ENCODE measurements around the gene MAP4. TPM values are rescaled to one million over a fixed set of nuclear protein-coding genes. Genes with fewer than 3 reads are reported as not detected.
A peak's percentile ranks its signal among the peaks of the same experiment; 100 is the strongest.
"Not testable (repeated sequence)": the region's sequence is repeated elsewhere in the genome, so short reads cannot be mapped to it uniquely, and the experiment has no call there.

Gene MAP4
- total RNA-seq, 2 experiments from 2014 or later = 75.9 to 78.2 TPM

- intact Hi-C loops (cut with micrococcal nuclease); H3K36me3 Mint-ChIP-seq (ENCODE audit: low read depth); H3K27ac Mint-ChIP-seq; CTCF ChIA-PET; H3K4me1 Mint-ChIP-seq (ENCODE audit: low read depth); H3K4me3 Mint-ChIP-seq; H3K27me3 Mint-ChIP-seq (ENCODE audit: low read depth); H3K9me3 Mint-ChIP-seq; DNase-seq: not testable (repeated sequence)
Observed at GRCh38 chr3:48008066-48008465, 8.2 kb downstream of the MAP4 start.

GRCh38 chr3:48007361-48007760, 8.9 kb downstream of the MAP4 start:
- H3K27me3 Mint-ChIP-seq (ENCODE audit: low read depth); H3K4me3 Mint-ChIP-seq; H3K27ac Mint-ChIP-seq; H3K36me3 Mint-ChIP-seq (ENCODE audit: low read depth); DNase-seq; CTCF ChIA-PET; H3K4me1 Mint-ChIP-seq (ENCODE audit: low read depth); intact Hi-C loops (cut with micrococcal nuclease); H3K9me3 Mint-ChIP-seq: not testable (repeated sequence)

GRCh38 chr3:48006794-48007193, 9.4 kb downstream of the MAP4 start:
- intact Hi-C loops (cut with micrococcal nuclease); CTCF ChIA-PET; H3K27me3 Mint-ChIP-seq (ENCODE audit: low read depth); H3K27ac Mint-ChIP-seq; H3K9me3 Mint-ChIP-seq; H3K36me3 Mint-ChIP-seq (ENCODE audit: low read depth); H3K4me3 Mint-ChIP-seq; H3K4me1 Mint-ChIP-seq (ENCODE audit: low read depth); DNase-seq: not testable (repeated sequence)

- no peaks in the 10 kb centered on the region for H3K27me3 Mint-ChIP-seq (ENCODE audit: low read depth)
- no peaks in the 10 kb centered on the region for H3K9me3 Mint-ChIP-seq
- intact Hi-C loops (cut with micrococcal nuclease) = no loop called here
- H3K36me3 Mint-ChIP-seq (ENCODE audit: low read depth) = no peaks in the 10 kb centered on the region
- no peak for DNase-seq
- H3K27ac Mint-ChIP-seq = no peak overlapping the region
- H3K4me1 Mint-ChIP-seq (ENCODE audit: low read depth) = no peaks in the 10 kb centered on the region
- CTCF ChIA-PET = interaction anchor here (1.2 kb wide), 1 partner anchor 148 kb away, joined by 3 read pairs; no protein-coding TSS in a partner anchor
- H3K4me3 Mint-ChIP-seq = no peak overlapping the region
Observed at GRCh38 chr3:48004694-48005093, 11.5 kb downstream of the MAP4 start.

- CTCF ChIA-PET = interaction anchor here (0.6 to 0.9 kb wide), 3 partner anchors 10 to 309 kb away, joined by 3 to 4 read pairs (median 3); no protein-coding TSS in a partner anchor
- H3K4me3 Mint-ChIP-seq = no peak overlapping the region
- no peak overlapping the region for H3K27ac Mint-ChIP-seq
- intact Hi-C loops (cut with micrococcal nuclease) = no loop called here
- no peaks in the 10 kb centered on the region for H3K36me3 Mint-ChIP-seq (ENCODE audit: low read depth)
- H3K9me3 Mint-ChIP-seq = no peaks in the 10 kb centered on the region
- DNase-seq = no peak
- no peaks in the 10 kb centered on the region for H3K4me1 Mint-ChIP-seq (ENCODE audit: low read depth)
- H3K27me3 Mint-ChIP-seq (ENCODE audit: low read depth) = no peaks in the 10 kb centered on the region
Observed at GRCh38 chr3:48002787-48003186, 13.4 kb downstream of the MAP4 start.

GRCh38 chr3:48001991-48002390, 14.2 kb downstream of the MAP4 start:
- CTCF ChIA-PET = interaction anchor here (0.6 to 1.7 kb wide), 4 partner anchors 9 to 309 kb away, joined by 3 to 4 read pairs (median 3); no protein-coding TSS in a partner anchor
- H3K27me3 Mint-ChIP-seq (ENCODE audit: low read depth) = no peaks in the 10 kb centered on the region
- H3K4me3 Mint-ChIP-seq = no peak overlapping the region
- H3K4me1 Mint-ChIP-seq (ENCODE audit: low read depth) = no peaks in the 10 kb centered on the region
- intact Hi-C loops (cut with micrococcal nuclease) = no loop called here
- no peaks in the 10 kb centered on the region for H3K36me3 Mint-ChIP-seq (ENCODE audit: low read depth)
- no peak overlapping the region for H3K27ac Mint-ChIP-seq
- no peaks in the 10 kb centered on the region for H3K9me3 Mint-ChIP-seq
- peak; percentile 10 for DNase-seq

- Mint-ChIP-seq H3K9me3 (no peaks in the 10 kb centered on the region), H3K4me1 (ENCODE audit: low read depth) (peaks cover 8% of the 10 kb centered on the region), H3K27me3 (ENCODE audit: low read depth) (no peaks in the 10 kb centered on the region), H3K4me3 (no peak overlapping the region), H3K27ac (no peak overlapping the region), H3K36me3 (ENCODE audit: low read depth) (no peaks in the 10 kb centered on the region)
- intact Hi-C loops (cut with micrococcal nuclease) = no loop called here
- DNase-seq = no peak
- CTCF ChIA-PET = interaction anchor here (1.7 kb wide), 1 partner anchor 10 kb away, joined by 3 read pairs; no protein-coding TSS in a partner anchor
Observed at GRCh38 chr3:48000212-48000611, 16.0 kb downstream of the MAP4 start.

GRCh38 chr3:47996440-47996839, 19.8 kb downstream of the MAP4 start:
- intact Hi-C loops (cut with micrococcal nuclease) = loop anchor here (10.0 kb wide), 1 partner anchor 572 kb away; no protein-coding TSS in a partner anchor
- no peak for DNase-seq
- H3K9me3 Mint-ChIP-seq = no peaks in the 10 kb centered on the region
- peaks cover 3% of the 10 kb centered on the region for H3K36me3 Mint-ChIP-seq (ENCODE audit: low read depth)
- no peak overlapping the region for H3K4me3 Mint-ChIP-seq
- H3K27ac Mint-ChIP-seq = no peak overlapping the region
- CTCF ChIA-PET = interaction anchor here (0.7 kb wide), 3 partner anchors 155 to 744 kb away, joined by 3 read pairs; no protein-coding TSS in a partner anchor
- no peaks in the 10 kb centered on the region for H3K27me3 Mint-ChIP-seq (ENCODE audit: low read depth)
- peaks cover 8% of the 10 kb centered on the region for H3K4me1 Mint-ChIP-seq (ENCODE audit: low read depth)

GRCh38 chr3:47994180-47994579, 22.0 kb downstream of the MAP4 start:
- intact Hi-C loops (cut with micrococcal nuclease) = loop anchor here (10.0 kb wide), 1 partner anchor 569 kb away; no protein-coding TSS in a partner anchor
- CTCF ChIA-PET = no interaction called here
- no peak overlapping the region for H3K27ac Mint-ChIP-seq
- H3K4me1 Mint-ChIP-seq (ENCODE audit: low read depth) = peaks cover 12% of the 10 kb centered on the region
- H3K27me3 Mint-ChIP-seq (ENCODE audit: low read depth) = no peaks in the 10 kb centered on the region
- H3K9me3 Mint-ChIP-seq = no peaks in the 10 kb centered on the region
- DNase-seq = no peak
- no peak overlapping the region for H3K4me3 Mint-ChIP-seq
- H3K36me3 Mint-ChIP-seq (ENCODE audit: low read depth) = peaks cover 3% of the 10 kb centered on the region

GRCh38 chr3:47991341-47991740, 24.9 kb downstream of the MAP4 start:
- H3K4me1 Mint-ChIP-seq (ENCODE audit: low read depth) = peaks cover 7% of the 10 kb centered on the region
- no peaks in the 10 kb centered on the region for H3K27me3 Mint-ChIP-seq (ENCODE audit: low read depth)
- CTCF ChIA-PET = interaction anchor here (1.5 kb wide), 1 partner anchor 154 kb away, joined by 3 read pairs; no protein-coding TSS in a partner anchor
- no peak for DNase-seq
- H3K4me3 Mint-ChIP-seq = no peak overlapping the region
- H3K36me3 Mint-ChIP-seq (ENCODE audit: low read depth) = peaks cover 3% of the 10 kb centered on the region
- intact Hi-C loops (cut with micrococcal nuclease) = loop anchor here (10.0 kb wide), 1 partner anchor 567 kb away; no protein-coding TSS in a partner anchor
- no peaks in the 10 kb centered on the region for H3K9me3 Mint-ChIP-seq
- H3K27ac Mint-ChIP-seq = no peak overlapping the region

GRCh38 chr3:47989981-47990440, 26.2 kb downstream of the MAP4 start:
- peak; percentile 86 for DNase-seq
- H3K4me1 Mint-ChIP-seq (ENCODE audit: low read depth) = peaks cover 4% of the 10 kb centered on the region
- H3K9me3 Mint-ChIP-seq = no peaks in the 10 kb centered on the region
- CTCF ChIA-PET = interaction anchor here (0.6 to 2.5 kb wide), 24 partner anchors 9 to 468 kb away, joined by 3 to 18 read pairs (median 4); no protein-coding TSS in a partner anchor
- no peak overlapping the region for H3K27ac Mint-ChIP-seq
- intact Hi-C loops (cut with micrococcal nuclease) = loop anchor here (1.0 to 10.0 kb wide), 6 partner anchors 153 to 565 kb away; no protein-coding TSS in a partner anchor
- H3K4me3 Mint-ChIP-seq = no peak overlapping the region
- H3K27me3 Mint-ChIP-seq (ENCODE audit: low read depth) = no peaks in the 10 kb centered on the region
- peaks cover 3% of the 10 kb centered on the region for H3K36me3 Mint-ChIP-seq (ENCODE audit: low read depth)

GRCh38 chr3:47985381-47985780, 30.8 kb downstream of the MAP4 start:
- Mint-ChIP-seq H3K36me3 (ENCODE audit: low read depth) (no peaks in the 10 kb centered on the region), H3K9me3 (no peaks in the 10 kb centered on the region), H3K4me3 (no peak overlapping the region), H3K27ac (no peak overlapping the region), H3K4me1 (ENCODE audit: low read depth) (peaks cover 7% of the 10 kb centered on the region), H3K27me3 (ENCODE audit: low read depth) (no peaks in the 10 kb centered on the region)
- no peak for DNase-seq
- CTCF ChIA-PET = no interaction called here
- intact Hi-C loops (cut with micrococcal nuclease) = no loop called here

- no peaks in the 10 kb centered on the region for H3K27me3 Mint-ChIP-seq (ENCODE audit: low read depth)
- CTCF ChIA-PET = interaction anchor here (0.6 to 0.7 kb wide), 2 partner anchors 195 to 284 kb away, joined by 3 read pairs; no protein-coding TSS in a partner anchor
- H3K9me3 Mint-ChIP-seq = no peaks in the 10 kb centered on the region
- H3K27ac Mint-ChIP-seq = no peak overlapping the region
- no peak overlapping the region for H3K4me3 Mint-ChIP-seq
- no peaks in the 10 kb centered on the region for H3K36me3 Mint-ChIP-seq (ENCODE audit: low read depth)
- peaks cover 3% of the 10 kb centered on the region for H3K4me1 Mint-ChIP-seq (ENCODE audit: low read depth)
- intact Hi-C loops (cut with micrococcal nuclease) = no loop called here
- DNase-seq = no peak
Observed at GRCh38 chr3:47984075-47984728, 32.0 kb downstream of the MAP4 start.

Measured in activated naive CD4-positive, alpha-beta T cell treated with anti-CD3 and anti-CD28 coated beads for 36 hours (primary cell).